ENCODE measurements around the gene SLC44A1. TPM values are rescaled to one million over a fixed set of nuclear protein-coding genes. Genes with fewer than 3 reads are reported as not detected.
A peak's percentile ranks its signal among the peaks of the same experiment; 100 is the strongest.

The SLC44A1 gene
- total RNA-seq, 4 donors from 2014 or later = 9.9 to 53.8 (median 40.8) TPM

DNA sequence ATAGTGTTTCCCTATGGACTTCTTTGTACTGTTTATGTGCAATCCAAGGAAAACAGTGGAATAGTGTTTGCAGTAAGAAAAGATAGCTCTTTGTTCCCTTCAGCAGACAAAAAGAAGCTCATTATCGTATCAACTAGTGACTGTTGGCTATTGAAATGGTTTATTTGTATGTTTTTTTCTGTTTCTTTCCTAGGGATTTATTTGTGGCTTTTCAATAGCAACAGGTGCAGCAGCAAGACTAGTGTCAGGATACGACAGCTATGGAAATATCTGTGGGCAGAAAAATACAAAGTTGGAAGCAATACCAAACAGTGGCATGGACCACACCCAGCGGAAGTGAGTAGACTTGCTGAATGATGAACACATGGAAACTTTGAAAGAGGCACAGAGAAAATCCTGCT lies 65.1 kb downstream of the SLC44A1 start:
- DNase-seq = no peak

DNA sequence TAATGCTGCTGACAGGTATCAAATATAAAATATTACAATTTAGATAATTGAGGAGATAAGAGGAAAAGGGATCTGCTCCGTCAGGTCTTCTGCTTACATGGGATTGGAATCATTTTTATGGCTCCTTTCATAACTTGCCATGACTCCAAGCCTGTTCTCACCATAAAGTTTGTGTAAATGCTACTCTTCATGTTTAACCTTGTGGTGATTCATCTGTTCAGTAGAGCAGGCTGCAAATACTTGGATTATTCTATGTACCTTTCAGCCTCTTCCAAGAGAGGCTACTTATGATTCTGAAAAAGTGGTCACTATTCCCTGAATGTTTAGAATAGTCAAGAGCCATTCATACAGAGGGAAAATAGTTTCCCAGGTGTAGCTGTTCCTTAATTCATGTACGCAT lies 66.9 kb downstream of the SLC44A1 start:
- TF ChIP-seq, protein P1, sequence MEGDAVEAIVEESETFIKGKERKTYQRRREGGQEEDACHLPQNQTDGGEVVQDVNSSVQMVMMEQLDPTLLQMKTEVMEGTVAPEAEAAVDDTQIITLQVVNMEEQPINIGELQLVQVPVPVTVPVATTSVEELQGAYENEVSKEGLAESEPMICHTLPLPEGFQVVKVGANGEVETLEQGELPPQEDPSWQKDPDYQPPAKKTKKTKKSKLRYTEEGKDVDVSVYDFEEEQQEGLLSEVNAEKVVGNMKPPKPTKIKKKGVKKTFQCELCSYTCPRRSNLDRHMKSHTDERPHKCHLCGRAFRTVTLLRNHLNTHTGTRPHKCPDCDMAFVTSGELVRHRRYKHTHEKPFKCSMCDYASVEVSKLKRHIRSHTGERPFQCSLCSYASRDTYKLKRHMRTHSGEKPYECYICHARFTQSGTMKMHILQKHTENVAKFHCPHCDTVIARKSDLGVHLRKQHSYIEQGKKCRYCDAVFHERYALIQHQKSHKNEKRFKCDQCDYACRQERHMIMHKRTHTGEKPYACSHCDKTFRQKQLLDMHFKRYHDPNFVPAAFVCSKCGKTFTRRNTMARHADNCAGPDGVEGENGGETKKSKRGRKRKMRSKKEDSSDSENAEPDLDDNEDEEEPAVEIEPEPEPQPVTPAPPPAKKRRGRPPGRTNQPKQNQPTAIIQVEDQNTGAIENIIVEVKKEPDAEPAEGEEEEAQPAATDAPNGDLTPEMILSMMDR (IDR thresholded peaks at IDR 0.05) = no peak
- Histone ChIP-seq H3K27me3 (no peaks in the 10 kb centered on the region), H3K36me3 (no peaks in the 10 kb centered on the region), H3K4me3 (no peak overlapping the region), H3K27ac (peak overlapping the region in 1 of 4 donors; percentile 20), H3K9me3 (no peaks in the 10 kb centered on the region), H3K4me1 (no peaks in the 10 kb centered on the region)
- no peak for DNase-seq

More for the DNA sequence above, 65.1 kb downstream of the SLC44A1 start:
- Histone ChIP-seq H3K36me3 (no peaks in the 10 kb centered on the region), H3K4me3 (no peak overlapping the region), H3K27me3 (no peaks in the 10 kb centered on the region), H3K9me3 (no peaks in the 10 kb centered on the region), H3K27ac (no peak overlapping the region), H3K4me1 (no peaks in the 10 kb centered on the region)
- TF ChIP-seq, protein P1 (IDR thresholded peaks at IDR 0.05) = no peak
- TF ChIP-seq POLR2A (IDR thresholded peaks at IDR 0.05) = no peak

DNA sequence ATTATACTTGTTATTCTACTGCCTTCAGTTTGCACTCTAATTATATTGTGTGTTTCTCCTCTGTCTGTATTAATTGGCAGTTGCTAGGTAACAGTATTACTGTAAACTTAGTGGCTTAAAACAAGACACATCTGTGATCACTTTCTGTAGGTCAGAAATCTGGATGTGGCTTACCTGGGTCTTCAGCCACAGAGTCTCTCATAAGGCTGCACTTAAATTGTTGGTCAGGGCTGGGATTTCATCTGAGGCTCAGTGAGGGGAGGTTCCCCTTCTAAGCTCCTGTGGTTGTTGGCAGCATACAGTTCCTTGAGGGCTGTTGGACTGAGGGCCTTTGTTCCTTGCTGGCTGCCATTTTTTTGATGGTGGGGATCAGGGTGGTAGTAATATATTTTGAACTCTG lies 68.8 kb downstream of the SLC44A1 start:
- Histone ChIP-seq H3K27me3 (no peaks in the 10 kb centered on the region), H3K9me3 (no peaks in the 10 kb centered on the region), H3K4me3 (no peak overlapping the region), H3K27ac (no peak overlapping the region), H3K4me1 (no peaks in the 10 kb centered on the region), H3K36me3 (no peaks in the 10 kb centered on the region)
- DNase-seq = no peak
- no peak for TF ChIP-seq POLR2A (IDR thresholded peaks at IDR 0.05)

DNA sequence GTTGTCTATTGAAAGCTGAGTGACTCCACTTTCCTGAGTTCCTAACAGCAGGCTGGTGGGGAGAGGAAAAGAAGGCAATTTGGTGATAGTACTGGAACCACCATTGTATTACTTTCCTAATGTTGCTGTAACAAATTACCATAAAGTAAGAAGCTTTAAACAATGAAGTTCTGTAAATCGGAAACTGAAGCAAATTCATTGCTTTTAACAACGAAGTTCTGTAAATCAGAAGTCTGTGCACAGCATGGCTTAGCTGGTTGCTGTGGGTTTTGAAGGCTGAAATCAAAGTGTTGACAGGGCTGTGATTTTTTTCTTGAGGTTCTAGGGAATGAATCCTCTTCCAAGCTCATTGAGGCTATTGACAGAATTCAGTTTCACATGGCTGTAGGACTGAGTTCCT lies 72.3 kb downstream of the SLC44A1 start:
- no peaks in the 10 kb centered on the region for H3K4me1 ChIP-seq
- DNase-seq = no peak
- H3K4me3 ChIP-seq = no peak overlapping the region
- H3K27ac ChIP-seq = no peak overlapping the region
- TF ChIP-seq POLR2A (IDR thresholded peaks at IDR 0.05) = no peak
- TF ChIP-seq, protein P1 (IDR thresholded peaks at IDR 0.05) = no peak
- H3K27me3 ChIP-seq = no peaks in the 10 kb centered on the region
- no peaks in the 10 kb centered on the region for H3K9me3 ChIP-seq
- H3K36me3 ChIP-seq = no peaks in the 10 kb centered on the region

DNA sequence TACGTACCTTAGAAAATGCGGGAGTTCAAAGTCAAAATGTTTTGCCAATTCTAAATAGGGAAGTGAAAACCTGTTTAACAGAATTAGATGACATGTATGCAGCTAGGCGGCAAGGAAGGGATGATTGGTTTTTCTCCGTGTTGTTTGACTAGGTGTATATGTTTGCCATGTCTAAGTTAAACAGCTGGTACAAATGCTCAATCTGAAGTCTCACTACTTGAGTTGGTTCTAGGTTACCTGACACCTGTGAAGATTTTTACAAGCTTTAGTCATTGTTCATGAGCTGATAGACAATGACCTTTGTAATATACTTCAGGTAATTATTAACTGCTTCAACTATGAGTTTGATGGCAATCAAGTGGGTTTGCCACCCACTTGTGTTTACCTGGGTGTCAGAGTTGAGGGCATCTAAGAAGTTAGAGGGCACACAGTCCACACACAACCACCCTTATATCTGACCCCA lies 74.3 kb downstream of the SLC44A1 start:
- DNase-seq = peak in 1 of 3 donors; percentile 58
- H3K4me3 ChIP-seq = peak overlapping the region in 1 of 4 donors; percentile 11
- H3K4me1 ChIP-seq = no peaks in the 10 kb centered on the region

DNA sequence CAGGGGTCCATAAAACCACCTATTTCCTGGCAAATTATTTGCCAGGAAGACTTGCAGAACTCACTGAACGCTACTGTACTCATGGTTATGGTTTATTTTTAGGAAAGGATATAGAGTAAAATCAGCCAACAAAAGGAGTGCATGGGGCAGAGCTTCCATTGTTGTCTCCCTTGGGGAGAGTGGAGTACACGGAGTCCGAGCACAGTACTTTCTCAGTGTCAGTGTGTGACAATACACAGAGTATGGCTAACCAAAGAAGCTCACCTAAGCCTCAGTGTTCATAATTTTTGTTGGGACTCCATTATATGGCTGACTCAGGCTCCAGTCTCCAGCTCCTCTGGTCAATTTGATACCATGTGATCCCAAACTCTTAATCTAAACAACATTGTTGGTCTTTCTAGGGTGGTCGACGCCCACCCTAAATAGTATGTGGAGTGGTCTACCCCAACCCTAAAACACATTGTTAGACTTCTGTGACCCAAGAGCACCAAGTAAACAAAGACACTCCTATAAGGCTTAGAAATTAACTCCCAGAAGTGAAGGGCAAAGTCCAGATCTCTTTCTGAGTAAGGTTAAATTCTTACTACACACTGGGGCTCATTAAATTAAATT lies 74.9 kb downstream of the SLC44A1 start:
- no peak for TF ChIP-seq POLR2A (IDR thresholded peaks at IDR 0.05)
- TF ChIP-seq, protein P1 (IDR thresholded peaks at IDR 0.05) = no peak
- Histone ChIP-seq H3K4me3 (peak overlapping the region in 1 of 4 donors; percentile 11), H3K27me3 (no peaks in the 10 kb centered on the region), H3K9me3 (no peaks in the 10 kb centered on the region), H3K4me1 (no peaks in the 10 kb centered on the region), H3K36me3 (no peaks in the 10 kb centered on the region), H3K27ac (peak overlapping the region in 3 of 4 donors; percentile 46 to 88 (median 67))
- DNase-seq = no peak

More for the DNA sequence above, 74.3 kb downstream of the SLC44A1 start:
- Histone ChIP-seq H3K27me3 (no peaks in the 10 kb centered on the region), H3K27ac (peak overlapping the region in 3 of 4 donors; percentile 46 to 88 (median 67)), H3K9me3 (no peaks in the 10 kb centered on the region), H3K36me3 (no peaks in the 10 kb centered on the region)
- TF ChIP-seq, protein P1 (IDR thresholded peaks at IDR 0.05) = no peak
- TF ChIP-seq POLR2A (IDR thresholded peaks at IDR 0.05) = no peak

Measured in Peyer's patch (tissue), 4 donors.